Fibroblast of peridontal ligament (primary cell): ENCODE results near the gene POLR1H.
"Not testable (repeated sequence)": the region's sequence is repeated elsewhere in the genome, so short reads cannot be mapped to it uniquely, and the experiment has no call there.

Experiments used
- DNase-seq: peaks from one replicate; pipeline ENCODE4 v3.0.0-alpha.2; 2010; ENCODE audit errors: extremely low read depth

Gene POLR1H

GRCh38 chr6:30061092-30061857, at the start of gene POLR1H:
POLR1H (plus strand) TSS chr6:30061265; CDS start chr6:30061525, 260 bp downstream.
- DNase-seq, result peak; percentile 97

- peak; percentile 22 for DNase-seq
Measured at GRCh38 chr6:30013291-30013922, 47.7 kb upstream of the POLR1H start.

GRCh38 chr6:30019819-30020218, 41.2 kb upstream of the POLR1H start:
- DNase-seq, result no peak

GRCh38 chr6:30020626-30021025, 40.4 kb upstream of the POLR1H start:
- no peak for DNase-seq

GRCh38 chr6:30022189-30022588, 38.9 kb upstream of the POLR1H start:
- no peak for DNase-seq

- DNase-seq, result not testable (repeated sequence)
Measured at GRCh38 chr6:30022712-30023111, 38.4 kb upstream of the POLR1H start.

- no peak for DNase-seq
Measured at GRCh38 chr6:30025186-30025585, 35.9 kb upstream of the POLR1H start.

GRCh38 chr6:30029588-30029987, 31.5 kb upstream of the POLR1H start:
- no peak for DNase-seq

GRCh38 chr6:30031381-30031780, 29.7 kb upstream of the POLR1H start:
- no peak for DNase-seq

GRCh38 chr6:30033440-30033839, 27.6 kb upstream of the POLR1H start:
- DNase-seq, result peak; percentile 81

- no peak for DNase-seq
Measured at GRCh38 chr6:30035784-30036183, 25.3 kb upstream of the POLR1H start.

GRCh38 chr6:30037182-30037788, 23.8 kb upstream of the POLR1H start:
- peak; percentile 43 for DNase-seq

- no peak for DNase-seq
Measured at GRCh38 chr6:30041221-30041620, 19.8 kb upstream of the POLR1H start.

GRCh38 chr6:30041821-30042220, 19.2 kb upstream of the POLR1H start:
- no peak for DNase-seq

- no peak for DNase-seq
Measured at GRCh38 chr6:30042476-30042875, 18.6 kb upstream of the POLR1H start.

- no peak for DNase-seq
Measured at GRCh38 chr6:30042914-30043313, 18.2 kb upstream of the POLR1H start.

- no peak for DNase-seq
Measured at GRCh38 chr6:30043744-30044143, 17.3 kb upstream of the POLR1H start.

GRCh38 chr6:30044630-30045029, 16.4 kb upstream of the POLR1H start:
- DNase-seq, result peak; percentile 62

GRCh38 chr6:30047220-30047619, 13.8 kb upstream of the POLR1H start:
- no peak for DNase-seq

- no peak for DNase-seq
Measured at GRCh38 chr6:30053682-30054081, 7.4 kb upstream of the POLR1H start.

- DNase-seq, result no peak
Measured at GRCh38 chr6:30055513-30055912, 5.6 kb upstream of the POLR1H start.

GRCh38 chr6:30060606-30061091, 416 bp upstream of the POLR1H start:
- DNase-seq, result no peak
